ENCODE results near the gene DGCR6L. TPM values are rescaled to one million over a fixed set of nuclear protein-coding genes. Genes with fewer than 3 reads are reported as not detected.
A peak's percentile ranks its signal among the peaks of the same experiment; 100 is the strongest.
"Not testable (repeated sequence)": the region's sequence is repeated elsewhere in the genome, so short reads cannot be mapped to it uniquely, and the experiment has no call there.

Gene DGCR6L
- total and polyA plus RNA-seq, 4 donors: 28.4 to 94.0 (median 86.1) TPM

DNA sequence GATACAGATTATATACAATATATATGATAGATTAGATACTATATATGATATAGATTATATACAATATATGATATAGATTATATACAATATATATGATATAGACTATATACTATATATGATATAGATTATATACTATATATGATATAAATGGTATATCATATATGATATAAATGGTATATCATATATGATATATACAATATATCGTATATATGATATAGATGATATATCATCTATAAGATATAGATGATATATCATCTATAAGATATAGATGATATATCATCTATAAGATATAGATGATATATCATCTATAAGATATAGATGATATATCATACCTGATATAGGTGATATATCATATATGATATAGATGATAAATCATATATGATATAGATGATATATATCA is 16.7 kb upstream of the DGCR6L start:
- not testable (repeated sequence) for H3K36me3 ChIP-seq (ENCODE audit: control insufficient read depth, insufficient read depth, low read length); H3K9me3 ChIP-seq (ENCODE audit: control insufficient read depth, insufficient read depth, low read length); H3K4me1 ChIP-seq (ENCODE audit: control insufficient read depth, insufficient read depth, low read length); H3K4me3 ChIP-seq (ENCODE audit: low read depth, low read length); H3K27me3 ChIP-seq (ENCODE audit: control insufficient read depth, insufficient read depth, low read length); H3K27ac ChIP-seq (ENCODE audit: low read depth, low read length); DNase-seq (ENCODE audit: low read depth in 4 of 6, low spot score in 6 of 6)
- WGBS (ENCODE audit: insufficient coverage): no CpG with 5 or more reads among the region's 1 CpG

GRCh38 chr22:20328569-20328930 is 8.7 kb upstream of the DGCR6L start:
- not testable (repeated sequence) for H3K27me3 ChIP-seq (ENCODE audit: control insufficient read depth, insufficient read depth, low read length)

DNA sequence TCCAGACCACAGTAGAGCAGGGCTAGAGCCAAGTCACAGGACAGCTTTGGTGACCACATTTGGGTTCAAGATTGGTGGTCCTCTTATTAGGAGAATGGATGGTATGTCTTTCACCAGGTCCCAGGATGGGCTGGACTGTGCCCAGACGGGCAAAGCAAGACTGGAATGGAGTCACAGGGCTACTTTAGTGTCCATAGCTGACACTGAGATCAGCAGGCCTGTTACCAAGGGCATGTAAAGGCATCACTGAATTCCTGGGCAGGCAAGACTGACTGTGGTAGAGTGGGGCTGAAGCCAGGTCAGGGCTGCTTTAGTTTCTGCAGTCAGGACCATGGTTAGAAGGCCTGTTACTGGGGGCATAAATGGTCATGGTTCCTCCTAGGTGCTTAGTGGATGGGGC is 6.1 kb upstream of the DGCR6L start:
- 80% methylated on average over 1 of the region's 1 CpG for WGBS (ENCODE audit: insufficient coverage)
- not testable (repeated sequence) for H3K36me3 ChIP-seq (ENCODE audit: control insufficient read depth, insufficient read depth, low read length)

More at GRCh38 chr22:20328569-20328930, 8.7 kb upstream of the DGCR6L start:
- H3K4me3 ChIP-seq (ENCODE audit: low read depth, low read length); H3K36me3 ChIP-seq (ENCODE audit: control insufficient read depth, insufficient read depth, low read length); H3K4me1 ChIP-seq (ENCODE audit: control insufficient read depth, insufficient read depth, low read length); H3K27ac ChIP-seq (ENCODE audit: low read depth, low read length); H3K9me3 ChIP-seq (ENCODE audit: control insufficient read depth, insufficient read depth, low read length); DNase-seq (ENCODE audit: low read depth in 4 of 6, low spot score in 6 of 6): not testable (repeated sequence)
- no CpG with 5 or more reads among the region's 5 CpGs for WGBS (ENCODE audit: insufficient coverage)

GRCh38 chr22:20324139-20324516 is 4.3 kb upstream of the DGCR6L start:
- Histone ChIP-seq H3K27me3 (ENCODE audit: control insufficient read depth, insufficient read depth, low read length) (no peaks in the 10 kb centered on the region), H3K27ac (ENCODE audit: low read depth, low read length) (no peak overlapping the region), H3K9me3 (ENCODE audit: control insufficient read depth, insufficient read depth, low read length) (no peaks in the 10 kb centered on the region), H3K4me3 (ENCODE audit: low read depth, low read length) (no peak overlapping the region), H3K36me3 (ENCODE audit: control insufficient read depth, insufficient read depth, low read length) (no peaks in the 10 kb centered on the region), H3K4me1 (ENCODE audit: control insufficient read depth, insufficient read depth, low read length) (peaks cover 17% of the 10 kb centered on the region)
- WGBS (ENCODE audit: insufficient coverage): 94% methylated on average over 4 of the region's 5 CpGs
- DNase-seq (ENCODE audit: low read depth in 4 of 6, low spot score in 6 of 6): no peak

More for the DNA sequence above, 6.1 kb upstream of the DGCR6L start:
- H3K4me1 ChIP-seq (ENCODE audit: control insufficient read depth, insufficient read depth, low read length); H3K27ac ChIP-seq (ENCODE audit: low read depth, low read length); H3K4me3 ChIP-seq (ENCODE audit: low read depth, low read length); DNase-seq (ENCODE audit: low read depth in 4 of 6, low spot score in 6 of 6); H3K27me3 ChIP-seq (ENCODE audit: control insufficient read depth, insufficient read depth, low read length); H3K9me3 ChIP-seq (ENCODE audit: control insufficient read depth, insufficient read depth, low read length): not testable (repeated sequence)

GRCh38 chr22:20321552-20322211 is 1.8 kb upstream of the DGCR6L start:
- DNase-seq (ENCODE audit: low read depth in 4 of 6, low spot score in 6 of 6); H3K9me3 ChIP-seq (ENCODE audit: control insufficient read depth, insufficient read depth, low read length); H3K4me3 ChIP-seq (ENCODE audit: low read depth, low read length); H3K27ac ChIP-seq (ENCODE audit: low read depth, low read length); H3K27me3 ChIP-seq (ENCODE audit: control insufficient read depth, insufficient read depth, low read length); H3K36me3 ChIP-seq (ENCODE audit: control insufficient read depth, insufficient read depth, low read length): not testable (repeated sequence)
- whole genome bisulfite sequencing (ENCODE audit: insufficient coverage): 74% methylated on average over 4 of the region's 7 CpGs
- peaks cover 36% of the 10 kb centered on the region for H3K4me1 ChIP-seq (ENCODE audit: control insufficient read depth, insufficient read depth, low read length)

DNA sequence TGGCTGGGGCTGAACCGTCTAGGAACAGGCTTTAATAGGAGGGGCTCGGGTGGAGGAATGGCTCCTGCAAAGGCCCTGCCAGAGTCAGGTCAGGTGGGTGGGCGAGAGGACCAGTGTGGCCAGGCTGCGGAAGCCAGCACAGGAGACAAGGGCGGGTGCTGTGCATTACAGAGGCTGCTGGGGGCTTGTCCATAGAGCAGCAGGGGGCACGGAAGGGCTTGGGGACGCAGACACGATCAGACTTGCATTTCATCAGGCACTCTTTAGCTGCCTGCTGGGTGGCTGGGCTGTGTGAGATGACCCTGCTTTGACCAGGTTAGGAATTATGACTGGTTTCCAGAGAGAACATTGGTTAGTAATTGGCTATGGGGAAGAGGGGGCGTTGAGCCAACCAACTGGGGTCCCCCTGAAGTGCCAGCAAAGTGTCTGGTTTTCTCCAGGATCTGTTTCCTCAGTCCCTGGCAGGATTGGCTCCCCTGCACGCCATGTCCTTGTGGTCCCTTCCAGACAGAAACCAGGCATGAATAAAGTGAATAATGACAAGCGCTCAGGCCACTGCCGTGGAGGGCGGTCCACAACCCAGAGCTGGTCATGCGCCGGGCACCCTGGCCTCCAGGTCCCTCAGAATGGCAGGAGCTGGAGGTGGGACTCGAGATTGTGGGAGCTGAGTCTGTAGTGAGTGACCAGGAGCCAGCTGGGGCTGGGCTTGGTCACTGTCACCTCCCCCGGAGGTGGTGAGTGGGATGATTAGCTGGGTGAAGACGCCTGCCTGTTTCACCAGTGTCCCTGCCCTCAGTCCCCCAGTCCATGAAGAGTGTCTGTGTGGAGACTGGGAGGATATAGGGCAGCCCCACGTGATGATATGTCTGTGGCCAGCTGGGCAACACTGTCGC is 1.0 kb upstream of the DGCR6L start:
- WGBS (ENCODE audit: insufficient coverage): 33% methylated on average over 18 of the region's 20 CpGs
- H3K36me3 ChIP-seq (ENCODE audit: control insufficient read depth, insufficient read depth, low read length): peaks cover 11% of the 10 kb centered on the region
- peaks cover 42% of the 10 kb centered on the region for H3K4me1 ChIP-seq (ENCODE audit: control insufficient read depth, insufficient read depth, low read length)
- H3K9me3 ChIP-seq (ENCODE audit: control insufficient read depth, insufficient read depth, low read length); H3K27me3 ChIP-seq (ENCODE audit: control insufficient read depth, insufficient read depth, low read length): not testable (repeated sequence)
- peak in 1 of 6 donors; percentile 9 for DNase-seq (ENCODE audit: low read depth in 4 of 6, low spot score in 6 of 6)
- peak overlapping the region; percentile 72 for H3K4me3 ChIP-seq (ENCODE audit: low read depth, low read length)
- peak overlapping the region; percentile 17 for H3K27ac ChIP-seq (ENCODE audit: low read depth, low read length)

DNA sequence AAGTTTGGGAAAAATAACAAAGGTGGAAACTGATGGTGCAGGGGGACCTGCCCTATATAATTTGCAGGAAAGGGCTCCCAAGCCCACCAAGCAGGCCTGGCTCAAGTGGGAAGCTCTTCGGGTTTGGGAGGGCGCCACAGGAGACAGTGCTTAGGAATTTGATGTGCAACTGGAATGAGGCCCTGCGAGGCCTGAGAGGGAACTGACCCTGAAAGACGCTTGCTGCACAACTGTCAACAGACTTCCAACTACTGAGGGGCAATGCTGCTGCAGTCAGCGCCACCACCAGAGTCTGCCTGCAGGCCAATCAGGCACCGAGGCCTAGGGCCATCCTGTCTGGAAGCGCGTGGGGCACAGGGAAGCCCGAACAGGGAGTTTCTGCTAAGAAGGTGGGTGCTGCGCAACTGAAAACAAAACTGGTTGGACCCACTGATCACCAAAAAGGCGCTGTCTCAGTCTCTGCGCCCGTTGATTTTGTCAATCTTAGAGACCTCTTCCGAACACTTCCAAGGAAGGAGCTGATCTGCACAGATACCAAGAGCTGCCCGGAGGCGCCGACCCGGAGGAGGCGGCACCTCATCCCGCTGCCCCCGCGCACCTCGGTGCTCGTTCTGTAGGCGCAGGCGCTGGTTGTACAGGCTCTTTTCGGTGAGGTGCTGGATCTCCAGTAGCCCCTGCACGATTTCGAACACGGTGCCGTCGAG is 667 bp downstream of the DGCR6L start:
- peak overlapping the region; percentile 47 for H3K27ac ChIP-seq (ENCODE audit: low read depth, low read length)
- no peaks in the 10 kb centered on the region for H3K27me3 ChIP-seq (ENCODE audit: control insufficient read depth, insufficient read depth, low read length)
- H3K4me3 ChIP-seq (ENCODE audit: low read depth, low read length): peak overlapping the region; percentile 72
- 2% methylated on average over 32 of the region's 32 CpGs for WGBS (ENCODE audit: insufficient coverage)
- peaks cover 28% of the 10 kb centered on the region for H3K36me3 ChIP-seq (ENCODE audit: control insufficient read depth, insufficient read depth, low read length)
- H3K9me3 ChIP-seq (ENCODE audit: control insufficient read depth, insufficient read depth, low read length): no peaks in the 10 kb centered on the region
- DNase-seq (ENCODE audit: low read depth in 4 of 6, low spot score in 6 of 6): peak in 2 of 6 donors; percentile 36 to 45
- H3K4me1 ChIP-seq (ENCODE audit: control insufficient read depth, insufficient read depth, low read length): peaks cover 42% of the 10 kb centered on the region

DNA sequence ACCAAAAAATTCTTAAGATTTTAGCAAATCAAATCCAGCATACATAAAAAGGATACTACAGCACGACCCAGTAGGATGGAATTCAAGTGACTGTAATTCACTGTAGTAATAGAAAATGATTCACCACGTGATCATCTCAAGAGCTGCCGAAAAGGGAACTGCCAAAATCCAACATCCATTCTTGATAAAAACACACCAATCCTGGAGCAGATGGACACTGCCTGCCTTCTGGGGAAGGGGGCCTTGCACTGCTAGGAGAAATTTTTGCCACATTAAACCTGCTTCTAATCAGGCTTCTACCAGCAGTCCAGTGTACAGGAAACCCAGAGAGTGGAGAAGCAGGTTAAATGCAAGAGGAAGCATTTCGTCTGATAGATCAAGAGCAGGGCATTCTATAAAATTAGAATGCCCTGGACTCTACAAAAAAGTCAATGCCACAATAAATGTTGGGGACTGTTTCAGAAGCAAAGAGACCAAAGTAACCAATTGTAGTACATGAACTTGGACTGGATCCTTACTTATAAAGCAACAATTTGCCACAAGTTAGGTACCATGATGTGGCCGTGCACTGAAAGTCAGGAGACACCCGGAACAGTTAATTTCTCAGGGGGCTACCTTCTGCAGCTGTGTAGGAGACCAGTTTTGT is 1.7 kb downstream of the DGCR6L start:
- H3K4me3 ChIP-seq (ENCODE audit: low read depth, low read length); H3K27me3 ChIP-seq (ENCODE audit: control insufficient read depth, insufficient read depth, low read length); H3K9me3 ChIP-seq (ENCODE audit: control insufficient read depth, insufficient read depth, low read length); H3K27ac ChIP-seq (ENCODE audit: low read depth, low read length); DNase-seq (ENCODE audit: low read depth in 4 of 6, low spot score in 6 of 6): not testable (repeated sequence)
- peaks cover 35% of the 10 kb centered on the region for H3K36me3 ChIP-seq (ENCODE audit: control insufficient read depth, insufficient read depth, low read length)
- WGBS (ENCODE audit: insufficient coverage): 100% methylated on average over 2 of the region's 6 CpGs
- H3K4me1 ChIP-seq (ENCODE audit: control insufficient read depth, insufficient read depth, low read length): peaks cover 42% of the 10 kb centered on the region

DNA sequence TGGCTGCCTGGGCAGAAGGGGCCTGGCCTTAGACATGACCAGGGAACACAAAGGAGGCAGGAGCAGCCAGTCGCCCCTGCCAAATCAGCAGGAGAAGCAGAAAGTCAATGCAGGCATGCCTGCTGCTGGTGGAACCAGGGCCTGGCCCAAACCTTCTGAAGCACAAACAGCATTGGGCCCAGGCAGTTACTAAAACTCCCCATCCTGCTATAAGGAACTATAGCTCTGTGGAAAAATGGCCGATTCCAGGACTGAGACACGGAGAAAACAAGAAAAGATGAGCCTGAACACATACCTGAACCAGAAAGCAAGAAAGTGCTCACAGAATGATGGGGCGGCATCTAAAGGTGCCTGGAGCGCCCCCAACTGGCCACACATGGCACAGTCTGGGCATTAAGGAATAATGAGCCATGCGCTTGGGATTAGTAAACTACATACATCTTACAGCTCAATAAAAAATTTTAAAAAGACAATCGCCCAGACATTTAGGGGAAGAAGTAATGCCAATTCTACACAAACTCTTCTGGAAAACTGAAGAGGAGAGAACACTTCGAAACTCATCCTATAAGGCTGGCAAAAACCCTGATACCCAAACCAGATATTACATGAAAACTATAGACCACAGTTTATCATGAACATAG is 2.3 kb downstream of the DGCR6L start:
- peaks cover 42% of the 10 kb centered on the region for H3K4me1 ChIP-seq (ENCODE audit: control insufficient read depth, insufficient read depth, low read length)
- peaks cover 41% of the 10 kb centered on the region for H3K36me3 ChIP-seq (ENCODE audit: control insufficient read depth, insufficient read depth, low read length)
- 82% methylated on average over 1 of the region's 8 CpGs for WGBS (ENCODE audit: insufficient coverage)
- H3K27me3 ChIP-seq (ENCODE audit: control insufficient read depth, insufficient read depth, low read length); H3K27ac ChIP-seq (ENCODE audit: low read depth, low read length); H3K4me3 ChIP-seq (ENCODE audit: low read depth, low read length); H3K9me3 ChIP-seq (ENCODE audit: control insufficient read depth, insufficient read depth, low read length): not testable (repeated sequence)
- peak in 1 of 6 donors; percentile 31 for DNase-seq (ENCODE audit: low read depth in 4 of 6, low spot score in 6 of 6)
